Activated naive CD4-positive, alpha-beta T cell treated with anti-CD3 and anti-CD28 coated beads for 36 hours (primary cell): ENCODE data around the gene TMEM143. TPM values are rescaled to one million over a fixed set of nuclear protein-coding genes. Genes with fewer than 3 reads are reported as not detected.

Experiments
- CTCF ChIA-PET: fragments of 350-600 bp; sonication (Branson Sonifier 250); formaldehyde crosslinking; loops from one replicate; lab custom pipeline; 2021; ENCODE audit warnings: antibody characterized with exemption; lab: Charles Lee
- DNase-seq: peaks from one replicate; pipeline ENCODE4 v3.0.0-alpha.2; 2020
- H3K27ac Mint-ChIP-seq: one replicate; pipeline ENCODE4 v1.8.0; 2021; ENCODE audit warnings: mild to moderate bottlenecking, mixed read lengths
- H3K27me3 Mint-ChIP-seq: one replicate; pipeline ENCODE4 v1.8.0; 2021; ENCODE audit warnings: low read depth, mixed read lengths
- H3K36me3 Mint-ChIP-seq: one replicate; pipeline ENCODE4 v1.8.0; 2021; ENCODE audit warnings: low read depth, mixed read lengths
- H3K4me1 Mint-ChIP-seq: one replicate; pipeline ENCODE4 v1.8.0; 2021; ENCODE audit warnings: low read depth, mixed read lengths
- H3K4me3 Mint-ChIP-seq: one replicate; pipeline ENCODE4 v1.8.0; 2021; ENCODE audit warnings: mild to moderate bottlenecking, moderate library complexity, mixed read lengths
- H3K9me3 Mint-ChIP-seq: one replicate; pipeline ENCODE4 v1.8.0; 2021; ENCODE audit warnings: mixed read lengths
- intact Hi-C: fragments of 100-400 bp; cut with micrococcal nuclease; formaldehyde crosslinking; loops from one replicate; pipeline ENCODE4 v1.15.1; 2023
- total RNA-seq, 2 experiments: library from RNA; stranded (reverse); gene quantifications; one replicate each; pipeline ENCODE4 v1.2.3, GENCODE V29; 2021

The TMEM143 gene
- 10 to 100 TPM; 23.9 to 24.1 TPM for total RNA-seq

GRCh38 chr19:48363810-48364597 is at the start of gene TMEM143, which contains the start of gene SYNGR4:
TSS of gene TMEM143 (minus strand) at chr19:48363940. CDS start at chr19:48363920, 20 bp downstream.
TSS of gene SYNGR4 (plus strand) at chr19:48364367. CDS start at chr19:48365843, 1,476 bp downstream.
- CTCF ChIA-PET, result interaction anchor here (0.6 to 2.4 kb wide), 10 partner anchors 11 to 145 kb away, joined by 3 to 14 read pairs (median 4); partner anchors contain the start of genes GRIN2D and KDELR1
- Mint-ChIP-seq H3K36me3 (no peaks in the 10 kb centered on the region), H3K27me3 (no peaks in the 10 kb centered on the region), H3K9me3 (no peaks in the 10 kb centered on the region), H3K4me3 (peak within 1 kb of the TSS; percentile 86), H3K4me1 (peaks cover 12% of the 10 kb centered on the region), H3K27ac (peak within 1 kb of the TSS; percentile 93)
- intact Hi-C loops, result loop anchor here (1.0 to 10.0 kb wide), 12 partner anchors 27 to 1088 kb away; partner anchors contain the start of genes ALDH16A1, CARD8, CYTH2 and GRWD1
- DNase-seq, result peak; percentile 99

- CTCF ChIA-PET, result interaction anchor here (1.2 to 2.4 kb wide), 2 partner anchors 10 to 15 kb away, joined by 3 to 13 read pairs; partner anchors contain the start of gene KDELR1
- DNase-seq, result no peak
- H3K4me3 Mint-ChIP-seq, result no peak overlapping the region
- H3K36me3 Mint-ChIP-seq, result no peaks in the 10 kb centered on the region
- peaks cover 3% of the 10 kb centered on the region for H3K27me3 Mint-ChIP-seq
- intact Hi-C loops, result no loop called here
- no peak overlapping the region for H3K27ac Mint-ChIP-seq
- peaks cover 2% of the 10 kb centered on the region for H3K4me1 Mint-ChIP-seq
- H3K9me3 Mint-ChIP-seq, result no peaks in the 10 kb centered on the region
Observed at GRCh38 chr19:48405850-48406249, 42.1 kb upstream of the TMEM143 start.

- intact Hi-C loops, result no loop called here
- Mint-ChIP-seq H3K4me1 (peaks cover 2% of the 10 kb centered on the region), H3K27me3 (peaks cover 3% of the 10 kb centered on the region), H3K4me3 (no peak overlapping the region), H3K9me3 (no peaks in the 10 kb centered on the region), H3K27ac (no peak overlapping the region), H3K36me3 (no peaks in the 10 kb centered on the region)
- DNase-seq, result no peak
- CTCF ChIA-PET, result interaction anchor here (0.6 to 2.4 kb wide), 4 partner anchors 11 to 36 kb away, joined by 3 to 13 read pairs (median 6); partner anchors contain the start of gene KDELR1
Observed at GRCh38 chr19:48405010-48405659, 41.4 kb upstream of the TMEM143 start.

DNA sequence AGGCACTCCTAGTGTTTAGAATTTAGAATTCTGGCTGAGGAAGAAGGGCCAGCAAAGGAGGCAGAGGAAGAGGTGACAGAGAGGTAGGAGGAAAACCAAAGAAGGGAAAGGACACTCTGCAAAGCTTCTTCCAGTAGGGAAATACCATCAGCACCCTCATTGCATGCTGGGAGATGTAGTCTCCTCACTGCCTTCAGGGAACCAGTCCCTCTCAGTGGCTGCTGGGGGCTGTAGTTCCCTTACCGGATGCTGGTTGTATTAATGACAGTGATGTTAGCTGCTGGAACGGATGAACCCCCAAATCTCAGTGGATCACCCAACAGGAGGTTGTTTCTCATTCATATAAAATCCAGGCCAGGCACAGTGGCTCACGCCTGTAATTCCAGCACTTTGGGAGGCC is 39.9 kb upstream of the TMEM143 start:
- Mint-ChIP-seq H3K27me3 (peaks cover 5% of the 10 kb centered on the region), H3K36me3 (no peaks in the 10 kb centered on the region), H3K27ac (no peak overlapping the region), H3K9me3 (peaks cover 5% of the 10 kb centered on the region), H3K4me1 (peaks cover 11% of the 10 kb centered on the region), H3K4me3 (no peak overlapping the region)
- intact Hi-C loops, result no loop called here
- DNase-seq, result peak; percentile 72
- CTCF ChIA-PET, result interaction anchor here (2.3 kb wide), 1 partner anchor 12 kb away, joined by 9 read pairs; the partner anchor contains the start of gene KDELR1

DNA sequence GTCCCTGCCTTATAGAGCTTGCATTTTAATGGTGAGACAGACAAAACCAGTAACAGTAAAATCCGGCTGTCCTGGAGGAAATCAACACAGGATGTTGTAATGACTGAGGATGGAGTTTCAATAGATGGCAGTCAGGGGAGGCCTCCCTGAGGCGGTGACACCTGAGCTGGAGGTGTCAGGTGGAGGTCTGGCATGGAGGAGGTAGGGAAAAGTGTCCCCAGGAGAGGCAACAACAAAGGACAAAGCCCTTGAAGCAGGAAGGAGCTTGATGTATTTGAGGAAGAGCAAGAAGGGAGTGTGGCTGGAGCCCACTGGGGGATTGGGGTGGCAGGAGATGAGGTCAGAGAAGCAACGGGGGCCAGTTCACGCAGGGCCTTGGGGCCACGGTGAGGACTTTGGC is 37.5 kb upstream of the TMEM143 start:
- H3K9me3 Mint-ChIP-seq, result peaks cover 5% of the 10 kb centered on the region
- H3K36me3 Mint-ChIP-seq, result no peaks in the 10 kb centered on the region
- H3K4me3 Mint-ChIP-seq, result no peak overlapping the region
- H3K4me1 Mint-ChIP-seq, result peaks cover 22% of the 10 kb centered on the region
- no peak overlapping the region for H3K27ac Mint-ChIP-seq
- H3K27me3 Mint-ChIP-seq, result peaks cover 20% of the 10 kb centered on the region
- CTCF ChIA-PET, result interaction anchor here (2.7 kb wide), 1 partner anchor 10 kb away, joined by 13 read pairs; the partner anchor contains the start of gene KDELR1
- intact Hi-C loops, result no loop called here
- DNase-seq, result no peak

DNA sequence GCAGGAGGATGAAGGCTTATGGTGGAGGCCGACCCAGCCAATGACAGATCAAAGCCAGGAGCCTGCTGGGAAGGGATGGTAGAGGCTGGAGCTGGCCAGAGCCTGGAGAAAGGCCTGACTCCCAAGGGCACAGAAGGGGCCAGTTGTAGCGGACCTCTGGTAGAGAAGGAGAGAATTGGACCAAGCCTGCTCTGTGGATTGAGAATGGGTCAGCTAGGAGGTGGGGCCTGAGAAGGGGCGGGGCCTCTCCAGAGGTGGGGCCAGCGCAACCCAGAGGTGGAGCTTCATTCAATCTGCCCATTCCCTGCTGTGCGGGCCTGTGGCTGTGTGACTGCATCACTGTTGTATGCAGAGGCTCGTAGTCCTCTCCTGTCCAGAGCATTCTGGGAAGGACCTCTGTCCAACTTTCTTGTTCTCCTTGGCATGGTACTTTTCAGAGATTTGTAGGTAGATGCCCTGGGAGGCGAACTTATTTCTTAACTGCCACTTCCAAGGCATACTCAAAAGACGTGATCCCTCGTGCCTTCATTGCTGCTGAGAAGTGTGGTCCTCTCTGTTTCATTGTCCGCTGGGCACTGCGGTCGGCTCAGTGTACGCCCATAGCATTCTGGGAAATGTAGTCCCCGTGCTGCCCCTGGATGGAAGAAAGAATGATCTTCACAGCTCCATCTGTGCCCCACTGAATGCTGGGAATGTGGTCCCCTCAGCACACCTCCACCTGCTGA is 36.4 kb upstream of the TMEM143 start:
- CTCF ChIA-PET, result interaction anchor here (0.6 to 2.7 kb wide), 2 partner anchors 9 to 107 kb away, joined by 3 to 13 read pairs; partner anchors contain the start of gene KDELR1
- intact Hi-C loops, result no loop called here
- DNase-seq, result peak; percentile 33
- no peak overlapping the region for H3K4me3 Mint-ChIP-seq
- no peaks in the 10 kb centered on the region for H3K36me3 Mint-ChIP-seq
- H3K4me1 Mint-ChIP-seq, result peaks cover 30% of the 10 kb centered on the region
- H3K27me3 Mint-ChIP-seq, result peaks cover 29% of the 10 kb centered on the region
- H3K9me3 Mint-ChIP-seq, result peaks cover 5% of the 10 kb centered on the region
- no peak overlapping the region for H3K27ac Mint-ChIP-seq

GRCh38 chr19:48398375-48399235 is 34.9 kb upstream of the TMEM143 start:
- peak overlapping the region; percentile 48 for H3K4me3 Mint-ChIP-seq
- H3K9me3 Mint-ChIP-seq, result peaks cover 5% of the 10 kb centered on the region
- CTCF ChIA-PET, result no interaction called here
- peaks cover 41% of the 10 kb centered on the region for H3K4me1 Mint-ChIP-seq
- H3K27ac Mint-ChIP-seq, result no peak overlapping the region
- intact Hi-C loops, result loop anchor here (1.0 to 5.0 kb wide), 3 partner anchors 70 to 239 kb away; partner anchors contain the start of genes CYTH2 and DBP
- DNase-seq, result peak; percentile 86
- peaks cover 41% of the 10 kb centered on the region for H3K27me3 Mint-ChIP-seq
- no peaks in the 10 kb centered on the region for H3K36me3 Mint-ChIP-seq

- H3K27me3 Mint-ChIP-seq, result peaks cover 42% of the 10 kb centered on the region
- DNase-seq, result no peak
- H3K9me3 Mint-ChIP-seq, result peaks cover 5% of the 10 kb centered on the region
- CTCF ChIA-PET, result no interaction called here
- peak overlapping the region; percentile 82 for H3K4me3 Mint-ChIP-seq
- peak overlapping the region; percentile 42 for H3K27ac Mint-ChIP-seq
- peaks cover 38% of the 10 kb centered on the region for H3K4me1 Mint-ChIP-seq
- intact Hi-C loops, result loop anchor here (1.0 to 5.0 kb wide), 3 partner anchors 71 to 239 kb away; partner anchors contain the start of genes CYTH2 and DBP
- no peaks in the 10 kb centered on the region for H3K36me3 Mint-ChIP-seq
Observed at GRCh38 chr19:48398102-48398374, 34.3 kb upstream of the TMEM143 start.

DNA sequence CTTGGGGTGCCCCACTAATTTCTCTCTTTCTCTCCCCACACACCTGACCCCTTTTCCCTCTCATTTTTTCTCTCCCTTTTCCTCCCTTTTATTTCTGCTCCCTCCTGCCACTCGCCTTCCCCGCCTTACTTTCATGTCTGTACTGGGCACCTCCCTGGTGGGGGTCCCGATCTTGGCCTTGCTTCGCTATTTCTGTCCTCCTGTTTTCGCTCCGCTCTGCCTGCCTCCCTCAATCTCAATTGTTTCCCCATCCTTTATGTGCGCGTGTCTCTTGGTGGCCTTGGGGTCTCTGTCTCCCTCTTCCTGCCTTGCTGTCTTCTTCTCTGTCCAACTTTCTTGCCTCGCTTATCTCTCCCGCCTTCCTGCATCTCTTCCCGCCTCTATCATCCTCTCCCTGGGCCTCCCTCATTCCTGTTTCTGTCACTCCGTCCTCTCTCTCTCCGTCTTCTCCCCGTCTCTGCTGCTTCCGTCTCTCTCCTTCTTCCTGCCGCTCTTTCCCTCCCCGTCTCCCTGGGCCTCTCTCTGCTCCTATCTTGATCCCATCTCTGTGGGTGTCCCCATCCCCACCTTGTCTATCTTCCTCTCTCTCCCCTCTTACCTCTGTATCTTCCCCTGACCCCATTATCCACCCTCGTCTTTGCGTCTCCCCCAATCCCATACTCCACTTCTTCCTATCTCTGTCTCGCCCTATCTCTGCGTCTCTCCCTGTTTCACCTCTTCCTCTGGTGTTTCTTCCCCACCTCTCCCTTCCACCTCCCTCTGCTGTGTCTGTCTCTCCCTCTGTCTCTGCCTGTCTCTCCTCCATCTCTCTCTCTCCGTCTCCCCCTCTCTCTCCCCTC is 33.7 kb upstream of the TMEM143 start:
- peak overlapping the region; percentile 42 for H3K27ac Mint-ChIP-seq
- peak overlapping the region; percentile 82 for H3K4me3 Mint-ChIP-seq
- H3K36me3 Mint-ChIP-seq, result no peaks in the 10 kb centered on the region
- peaks cover 45% of the 10 kb centered on the region for H3K27me3 Mint-ChIP-seq
- intact Hi-C loops, result loop anchor here (1.0 to 5.0 kb wide), 3 partner anchors 71 to 240 kb away; partner anchors contain the start of genes CYTH2 and DBP
- peaks cover 5% of the 10 kb centered on the region for H3K9me3 Mint-ChIP-seq
- no peak for DNase-seq
- peaks cover 41% of the 10 kb centered on the region for H3K4me1 Mint-ChIP-seq
- CTCF ChIA-PET, result no interaction called here

GRCh38 chr19:48396824-48397176 is 33.1 kb upstream of the TMEM143 start:
- DNase-seq, result no peak
- Mint-ChIP-seq H3K27ac (no peak overlapping the region), H3K4me3 (no peak overlapping the region), H3K4me1 (peaks cover 43% of the 10 kb centered on the region), H3K9me3 (peaks cover 5% of the 10 kb centered on the region), H3K27me3 (peaks cover 45% of the 10 kb centered on the region), H3K36me3 (no peaks in the 10 kb centered on the region)
- intact Hi-C loops, result loop anchor here (5.0 kb wide), 1 partner anchor 96 kb away; no protein-coding TSS in a partner anchor
- CTCF ChIA-PET, result no interaction called here
